Measurements from ENCODE around the gene FFAR1.

FFAR1 gene, protein sequence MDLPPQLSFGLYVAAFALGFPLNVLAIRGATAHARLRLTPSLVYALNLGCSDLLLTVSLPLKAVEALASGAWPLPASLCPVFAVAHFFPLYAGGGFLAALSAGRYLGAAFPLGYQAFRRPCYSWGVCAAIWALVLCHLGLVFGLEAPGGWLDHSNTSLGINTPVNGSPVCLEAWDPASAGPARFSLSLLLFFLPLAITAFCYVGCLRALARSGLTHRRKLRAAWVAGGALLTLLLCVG (N-terminal part only)

DNA sequence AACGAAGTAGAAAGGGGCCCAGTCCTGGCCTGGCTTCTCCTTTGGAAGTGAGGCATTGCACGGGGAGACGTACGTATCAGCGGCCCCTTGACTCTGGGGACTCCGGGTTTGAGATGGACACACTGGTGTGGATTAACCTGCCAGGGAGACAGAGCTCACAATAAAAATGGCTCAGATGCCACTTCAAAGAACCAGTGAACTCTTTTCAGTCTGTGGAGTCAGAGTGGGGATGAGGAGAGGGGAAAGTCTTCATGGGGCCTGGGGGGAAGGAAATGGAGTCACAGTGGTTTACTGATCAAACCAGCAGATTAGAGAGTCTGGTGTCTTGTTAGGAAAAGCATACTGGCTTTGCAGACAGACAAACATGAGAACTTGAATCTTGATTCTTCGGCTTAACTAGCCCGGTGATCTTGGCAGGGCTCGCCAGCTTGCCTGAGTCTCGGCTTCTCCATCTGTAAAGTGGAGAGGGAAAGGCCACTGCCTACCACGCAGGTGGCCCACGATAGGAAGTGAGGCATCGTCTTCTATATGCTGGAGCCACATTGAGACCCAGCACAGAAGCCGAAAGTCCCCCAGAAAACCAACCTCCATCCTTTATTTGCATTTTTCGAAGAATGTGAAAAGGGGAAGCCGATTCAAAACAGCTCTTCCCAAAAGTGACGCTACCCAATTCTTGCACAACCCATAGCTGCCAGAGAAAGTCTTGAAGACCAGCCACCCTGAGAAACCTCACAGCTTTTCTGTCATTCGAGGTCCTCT is at the start of gene FFAR1:
Gene FFAR1 (plus strand): TSS at position 732 of the 759 bp plus-strand sequence. CDS start 3,650 bp downstream, outside the sequence.
- in situ Hi-C loops (cut with MboI; ENCODE audit: low sequenced_read_pairs): loop anchor here (10.0 kb wide), 1 partner anchor 117 kb away; no protein-coding TSS in a partner anchor

DNA sequence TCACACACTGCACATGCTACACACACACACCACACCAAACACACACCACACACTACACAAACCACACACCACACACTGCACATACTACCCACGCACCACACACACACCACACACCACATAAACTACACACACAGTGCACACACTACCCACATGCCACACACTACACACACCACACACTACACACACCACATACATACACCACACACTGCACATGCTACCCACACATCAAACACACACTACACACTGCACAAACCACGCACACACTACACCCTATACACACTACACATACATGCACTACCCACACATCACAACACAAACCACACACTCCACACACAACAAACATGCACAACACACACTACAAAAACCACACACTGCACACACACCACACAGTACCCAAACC is 49.8 kb upstream of the FFAR1 start:
- in situ Hi-C loops (cut with MboI; ENCODE audit: low sequenced_read_pairs): no loop called here

DNA sequence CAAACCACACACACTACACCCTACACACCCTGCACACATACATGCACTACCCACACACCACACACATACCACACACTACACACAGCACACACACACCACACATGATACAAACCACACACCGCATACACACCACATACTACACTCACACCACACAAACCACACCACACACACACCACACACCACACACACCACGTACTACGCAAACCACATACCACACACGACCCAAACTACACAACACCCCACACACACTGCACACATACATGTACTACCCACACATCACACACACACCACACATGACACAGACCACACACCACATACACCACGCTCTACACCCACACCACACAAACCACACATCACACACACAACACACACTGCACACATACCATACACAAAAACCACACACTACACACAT is 49.1 kb upstream of the FFAR1 start:
- in situ Hi-C loops (cut with MboI; ENCODE audit: low sequenced_read_pairs): no loop called here

DNA sequence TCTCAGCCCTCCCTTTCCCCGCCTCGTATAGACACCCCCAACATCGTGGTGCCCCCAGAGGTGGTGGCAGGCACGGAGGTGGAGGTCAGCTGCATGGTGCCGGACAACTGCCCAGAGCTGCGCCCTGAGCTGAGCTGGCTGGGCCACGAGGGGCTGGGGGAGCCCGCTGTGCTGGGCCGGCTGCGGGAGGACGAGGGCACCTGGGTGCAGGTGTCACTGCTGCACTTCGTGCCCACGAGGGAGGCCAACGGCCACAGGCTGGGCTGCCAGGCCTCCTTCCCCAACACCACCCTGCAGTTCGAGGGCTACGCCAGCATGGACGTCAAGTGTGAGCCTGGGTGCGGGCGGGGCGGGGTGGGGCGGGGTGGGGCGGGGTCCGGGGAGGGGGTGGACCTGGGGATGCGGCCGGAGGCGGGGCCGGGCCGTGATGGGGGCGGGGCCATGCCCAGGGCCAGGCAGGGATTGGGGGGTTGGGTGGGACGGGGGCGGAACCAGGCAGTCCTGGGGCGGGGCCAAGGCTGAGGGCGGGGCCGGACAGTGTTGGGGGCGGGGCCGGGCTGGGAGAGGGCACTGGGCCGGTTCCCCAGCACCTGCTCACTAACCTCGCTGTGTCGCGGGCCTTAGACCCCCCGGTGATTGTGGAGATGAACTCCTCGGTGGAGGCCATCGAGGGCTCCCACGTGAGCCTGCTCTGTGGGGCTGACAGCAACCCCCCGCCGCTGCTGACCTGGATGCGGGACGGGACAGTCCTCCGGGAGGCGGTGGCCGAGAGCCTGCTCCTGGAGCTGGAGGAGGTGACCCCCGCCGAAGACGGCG is 48.0 kb upstream of the FFAR1 start:
- in situ Hi-C loops (cut with MboI; ENCODE audit: low sequenced_read_pairs): no loop called here

DNA sequence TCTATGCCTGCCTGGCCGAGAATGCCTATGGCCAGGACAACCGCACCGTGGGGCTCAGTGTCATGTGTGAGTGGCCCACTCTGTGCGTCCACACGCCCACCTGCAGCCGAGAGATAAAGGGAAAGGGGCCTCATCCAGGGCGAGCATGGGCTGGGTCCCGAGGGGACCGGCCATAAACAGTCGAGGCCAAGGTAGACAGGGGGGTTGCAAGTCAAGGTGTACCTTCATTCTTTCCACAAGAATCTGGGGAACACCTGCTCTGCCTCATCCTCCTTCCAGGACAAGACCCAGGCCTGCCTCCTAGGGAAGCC is 47.4 kb upstream of the FFAR1 start:
- in situ Hi-C loops (cut with MboI; ENCODE audit: low sequenced_read_pairs): no loop called here

DNA sequence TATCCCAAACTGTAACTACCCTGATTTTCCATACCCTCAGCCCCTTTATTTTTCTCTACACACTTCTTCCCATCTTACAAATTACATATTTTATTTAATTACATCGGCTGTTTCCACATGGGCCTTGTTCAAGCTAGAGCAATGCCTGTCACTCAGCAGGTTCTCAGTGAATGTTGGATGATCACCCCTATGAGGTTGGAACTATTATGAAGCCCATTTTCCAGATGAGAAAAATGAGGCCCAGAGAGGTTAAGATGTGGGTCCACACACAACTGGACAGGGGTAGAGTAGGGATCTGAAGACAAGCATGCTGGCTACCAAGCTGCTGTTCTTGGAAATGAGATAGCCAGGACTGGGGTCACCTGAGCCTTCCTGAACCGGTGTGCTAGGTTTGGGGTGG is 45.7 kb upstream of the FFAR1 start:
- in situ Hi-C loops (cut with MboI; ENCODE audit: low sequenced_read_pairs): no loop called here

DNA sequence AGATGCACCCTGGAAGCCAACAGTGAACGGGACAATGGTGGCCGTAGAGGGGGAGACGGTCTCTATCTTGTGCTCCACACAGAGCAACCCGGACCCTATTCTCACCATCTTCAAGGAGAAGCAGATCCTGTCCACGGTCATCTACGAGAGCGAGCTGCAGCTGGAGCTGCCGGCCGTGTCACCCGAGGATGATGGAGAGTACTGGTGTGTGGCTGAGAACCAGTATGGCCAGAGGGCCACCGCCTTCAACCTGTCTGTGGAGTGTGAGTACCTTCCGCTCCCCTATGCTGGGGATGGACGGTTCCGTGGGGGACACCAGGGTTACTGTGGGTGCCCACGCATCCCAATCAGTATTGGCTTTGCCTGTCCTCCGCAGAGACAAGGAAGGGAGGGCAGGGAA is 45.3 kb upstream of the FFAR1 start:
- in situ Hi-C loops (cut with MboI; ENCODE audit: low sequenced_read_pairs): no loop called here

DNA sequence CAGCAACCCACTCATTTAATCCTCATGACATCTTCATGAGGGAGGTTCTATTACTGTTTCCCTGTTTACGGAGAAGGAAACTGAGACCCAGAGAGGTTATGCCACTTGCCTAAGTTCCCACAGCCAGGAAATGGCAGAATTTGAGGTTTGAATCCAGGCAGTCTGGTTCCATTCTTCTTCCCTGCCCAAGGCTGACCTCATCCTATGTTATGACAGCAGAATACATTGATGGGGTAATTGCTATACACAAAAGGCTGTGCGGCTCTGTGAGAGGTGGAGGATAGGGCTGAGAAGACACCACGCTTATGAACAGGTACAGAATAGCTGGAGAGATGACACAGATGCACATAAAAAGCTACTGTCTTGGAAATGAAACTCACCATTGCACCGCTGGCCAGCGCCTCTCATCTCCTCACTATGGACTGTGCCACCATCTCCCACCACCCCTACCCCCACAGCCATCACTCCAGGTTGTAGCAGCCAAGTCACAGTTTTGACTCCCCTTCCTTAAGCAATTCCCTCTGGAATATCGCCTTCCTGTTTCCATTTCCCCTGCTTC is 44.3 kb upstream of the FFAR1 start:
- in situ Hi-C loops (cut with MboI; ENCODE audit: low sequenced_read_pairs): no loop called here

DNA sequence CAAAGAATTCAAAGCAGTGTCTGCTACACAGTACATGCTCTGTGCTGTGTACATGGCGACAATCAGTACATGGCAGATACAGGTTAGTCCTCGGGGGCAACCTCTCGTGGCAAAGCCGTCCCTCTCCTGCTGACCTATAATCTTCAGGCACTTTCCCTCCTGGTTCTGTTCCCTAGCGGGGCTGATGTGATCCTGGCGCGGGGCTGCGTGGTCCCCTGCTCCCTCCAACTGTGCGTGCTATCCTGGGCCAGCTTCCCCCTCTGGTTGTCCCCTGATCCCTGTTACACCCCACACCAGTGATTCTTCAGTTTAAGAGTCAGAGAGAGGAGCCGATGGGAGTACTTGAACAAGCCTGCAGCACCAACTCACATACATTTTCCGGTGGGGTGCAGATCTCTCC is 43.7 kb upstream of the FFAR1 start:
- in situ Hi-C loops (cut with MboI; ENCODE audit: low sequenced_read_pairs): no loop called here

DNA sequence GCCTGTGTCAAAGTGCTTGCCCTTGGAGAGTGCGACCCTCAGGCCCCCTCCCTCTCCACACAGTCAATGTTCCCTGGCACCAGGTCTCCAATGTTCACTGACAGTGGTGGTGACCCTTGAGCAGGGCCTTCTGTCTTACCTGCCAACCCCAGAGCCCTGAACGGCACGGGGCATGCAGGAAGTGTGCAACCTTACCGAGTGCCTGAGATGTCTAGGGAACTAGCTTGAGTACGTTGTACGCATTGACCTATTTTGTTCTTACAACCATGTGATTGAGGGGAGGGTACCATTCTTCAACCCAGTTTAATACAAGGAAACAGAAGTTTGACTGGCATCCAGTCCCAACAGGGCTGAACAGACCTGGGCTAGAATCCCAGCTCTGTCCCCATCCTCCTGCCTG is 42.5 kb upstream of the FFAR1 start:
- in situ Hi-C loops (cut with MboI; ENCODE audit: low sequenced_read_pairs): no loop called here

DNA sequence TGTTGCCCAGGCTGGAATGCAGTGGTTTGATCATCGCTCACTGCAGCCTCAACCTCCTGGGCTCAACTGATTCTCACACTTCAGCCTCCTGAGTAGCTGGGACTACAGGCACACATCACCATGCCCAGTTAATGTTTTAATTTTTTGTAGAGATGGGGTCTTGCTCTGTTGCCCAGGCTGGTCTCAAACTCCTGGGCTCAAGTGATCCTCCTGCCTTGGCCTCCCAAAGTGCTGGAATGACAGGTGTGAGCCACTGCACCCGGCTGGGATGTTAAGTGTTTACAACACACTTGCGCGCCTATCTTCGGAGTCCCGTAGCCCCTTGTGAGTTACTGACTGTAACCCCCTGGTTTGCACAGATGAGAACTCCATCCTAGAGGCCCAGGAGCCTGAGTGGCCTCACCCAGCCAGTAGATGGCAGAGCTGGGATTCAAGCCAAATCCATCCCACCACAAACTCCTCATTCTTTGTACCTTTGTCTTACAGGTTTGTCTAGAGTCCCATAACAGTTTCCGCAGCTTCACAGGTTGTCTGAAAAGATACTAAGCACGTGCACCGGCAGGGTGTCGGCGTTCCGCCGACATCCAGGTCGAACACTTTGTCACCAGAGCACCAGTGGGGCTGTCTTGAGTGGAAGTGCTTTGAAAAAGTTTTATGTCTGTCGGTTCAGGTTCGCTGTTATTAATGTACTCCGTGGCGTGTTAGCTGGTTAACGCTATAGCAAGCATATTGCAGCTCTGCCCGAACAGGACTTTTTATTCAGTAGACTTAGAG is 41.0 kb upstream of the FFAR1 start:
- in situ Hi-C loops (cut with MboI; ENCODE audit: low sequenced_read_pairs): no loop called here

DNA sequence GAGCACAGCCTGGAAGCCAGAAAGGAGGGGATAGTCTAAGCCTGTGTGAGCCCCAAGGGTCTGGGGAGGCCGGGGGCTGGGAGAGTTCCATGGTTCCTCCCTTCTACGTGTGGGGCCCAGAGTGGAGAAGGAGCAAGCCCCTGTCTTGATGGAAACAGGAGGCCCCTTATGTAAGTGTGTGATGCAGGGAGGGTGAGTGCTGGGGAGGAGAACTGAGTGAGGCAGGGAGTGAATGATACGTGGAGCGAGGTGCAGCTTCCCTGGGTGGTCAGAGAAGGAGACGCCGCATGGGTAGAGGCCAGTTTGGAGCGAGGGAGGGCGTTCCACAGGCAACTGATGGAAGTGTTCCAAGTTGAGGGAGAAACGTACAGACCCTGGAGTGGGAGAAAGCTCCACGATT is 39.8 kb upstream of the FFAR1 start:
- in situ Hi-C loops (cut with MboI; ENCODE audit: low sequenced_read_pairs): no loop called here

DNA sequence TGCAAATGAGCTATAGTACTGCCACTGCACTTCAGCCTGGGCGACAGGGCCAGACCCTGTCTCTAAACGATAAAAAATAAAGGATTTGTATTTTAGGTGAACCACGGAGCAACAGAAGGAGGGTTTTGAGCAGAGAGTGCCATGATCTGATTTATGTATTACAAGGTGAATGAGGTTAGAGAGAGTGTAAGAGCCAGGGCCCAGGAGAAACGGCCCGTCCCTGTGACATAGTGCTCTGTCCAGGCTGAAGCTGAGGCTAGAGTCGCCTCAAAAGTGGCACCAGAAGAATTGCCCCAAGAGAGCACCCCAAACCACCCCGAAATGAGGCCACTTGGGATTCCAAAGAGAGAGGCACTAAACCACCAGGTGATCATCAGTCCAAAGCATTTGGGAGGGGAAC is 38.8 kb upstream of the FFAR1 start:
- in situ Hi-C loops (cut with MboI; ENCODE audit: low sequenced_read_pairs): no loop called here

DNA sequence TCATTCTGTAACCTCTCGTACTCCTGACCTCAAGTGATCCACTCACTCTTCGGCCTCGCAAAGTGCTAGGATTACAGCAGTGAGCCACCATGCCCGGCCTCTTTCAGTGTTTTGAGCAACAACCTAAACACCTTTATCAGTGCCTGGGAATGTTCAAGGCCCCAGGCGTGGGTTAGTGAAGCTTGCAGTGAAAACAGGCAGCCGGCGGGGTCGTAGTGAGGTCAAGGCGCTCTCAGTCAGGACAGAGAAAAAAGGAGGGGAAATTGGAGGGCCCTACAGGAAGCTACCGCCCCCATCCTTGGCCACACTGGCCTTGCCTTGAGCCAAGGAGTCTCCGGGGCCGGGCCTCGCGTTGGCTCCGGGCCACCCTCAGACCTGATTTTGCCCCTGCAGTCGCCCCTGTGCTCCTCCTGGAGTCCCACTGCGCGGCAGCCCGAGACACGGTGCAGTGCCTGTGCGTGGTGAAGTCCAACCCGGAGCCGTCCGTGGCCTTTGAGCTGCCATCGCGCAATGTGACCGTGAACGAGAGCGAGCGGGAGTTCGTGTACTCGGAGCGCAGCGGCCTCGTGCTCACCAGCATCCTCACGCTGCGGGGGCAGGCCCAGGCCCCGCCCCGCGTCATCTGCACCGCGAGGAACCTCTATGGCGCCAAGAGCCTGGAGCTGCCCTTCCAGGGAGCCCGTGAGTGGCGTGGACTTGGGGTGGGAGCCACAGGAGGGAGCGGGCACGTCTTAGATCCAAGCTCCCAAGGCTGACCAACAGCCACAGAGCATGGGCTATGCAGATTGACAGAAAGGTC is 38.0 kb upstream of the FFAR1 start:
- in situ Hi-C loops (cut with MboI; ENCODE audit: low sequenced_read_pairs): no loop called here

DNA sequence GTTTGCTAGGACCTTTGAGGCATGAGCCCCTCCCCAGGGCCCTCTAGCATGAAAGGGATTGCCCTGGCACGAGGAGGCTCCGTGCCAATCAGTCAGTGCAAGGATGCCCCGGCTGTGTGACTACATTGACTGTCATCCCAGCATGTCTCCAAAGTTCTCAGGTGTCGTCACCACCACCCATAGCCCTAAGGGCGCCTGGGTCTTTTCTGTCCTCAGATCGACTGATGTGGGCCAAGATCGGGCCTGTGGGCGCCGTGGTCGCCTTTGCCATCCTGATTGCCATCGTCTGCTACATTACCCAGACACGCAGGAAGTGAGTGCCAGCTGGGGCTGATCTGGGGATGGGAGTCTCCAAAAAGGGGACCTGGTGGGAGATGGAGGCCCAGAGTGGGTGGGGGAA is 37.4 kb upstream of the FFAR1 start:
- in situ Hi-C loops (cut with MboI; ENCODE audit: low sequenced_read_pairs): no loop called here

DNA sequence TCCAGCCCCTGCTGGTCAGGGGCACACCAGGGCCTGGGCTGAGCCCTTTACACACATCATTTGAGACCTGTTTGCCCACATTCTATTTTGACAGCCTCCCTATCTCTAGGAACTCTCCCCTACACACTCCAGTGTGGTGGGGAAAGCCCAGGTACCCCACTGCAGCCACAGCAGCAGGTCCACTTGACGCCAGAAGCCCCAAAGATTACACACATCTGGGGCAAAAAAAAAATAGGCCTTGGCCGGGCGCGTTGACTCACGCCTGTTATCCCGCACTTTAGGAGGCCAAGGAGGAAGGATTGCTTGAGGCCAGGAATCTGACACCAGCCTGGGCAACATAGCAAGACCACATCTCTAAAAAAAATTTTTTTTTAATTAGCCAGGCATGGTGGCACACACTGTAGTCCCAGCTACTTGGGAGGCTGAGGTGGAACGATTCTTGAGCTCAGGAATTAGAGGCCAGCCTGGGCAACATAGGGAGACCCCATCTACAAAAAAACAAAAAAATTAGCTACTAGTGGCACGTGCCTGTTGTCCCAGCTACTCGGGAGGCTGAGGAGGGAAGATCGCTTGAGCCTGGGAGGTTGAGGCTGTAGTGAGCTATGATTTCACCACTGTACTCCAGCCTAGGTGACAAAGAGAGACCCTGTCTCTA is 36.8 kb upstream of the FFAR1 start:
- in situ Hi-C loops (cut with MboI; ENCODE audit: low sequenced_read_pairs): no loop called here

DNA sequence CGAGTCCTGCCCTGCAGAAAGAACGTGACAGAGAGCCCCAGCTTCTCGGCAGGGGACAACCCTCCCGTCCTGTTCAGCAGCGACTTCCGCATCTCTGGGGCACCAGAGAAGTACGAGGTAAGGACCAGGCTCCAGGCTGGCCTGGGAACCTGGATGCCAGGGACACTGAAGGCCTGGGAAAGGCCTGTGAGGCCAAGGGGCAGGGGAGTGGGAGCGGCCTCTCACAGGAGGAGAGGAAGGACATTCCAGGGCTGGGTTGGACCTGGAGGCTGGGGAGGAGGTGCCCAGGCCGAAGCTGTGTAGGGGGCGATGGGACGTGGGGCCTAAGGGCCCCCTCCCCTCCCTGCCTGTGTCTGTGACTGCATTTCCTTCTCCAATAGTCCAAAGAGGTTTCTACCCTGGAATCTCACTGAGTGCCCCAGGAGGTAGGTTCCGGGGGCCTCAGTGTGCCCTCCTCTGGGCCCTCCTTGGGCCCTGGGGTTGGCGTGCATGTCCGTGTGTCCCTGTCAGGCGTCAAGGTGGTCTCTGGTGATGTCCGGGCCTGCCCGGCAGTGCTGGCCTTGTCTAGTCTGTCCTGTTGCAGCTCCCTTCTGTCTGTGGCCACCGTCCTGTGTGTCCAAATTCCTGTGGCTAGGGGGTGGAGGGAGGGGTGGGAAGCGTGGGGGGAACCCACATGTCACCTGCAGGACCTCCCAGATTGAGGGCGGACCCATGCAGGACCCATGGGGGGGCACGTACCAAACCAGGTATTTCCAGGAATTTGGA is 35.6 kb upstream of the FFAR1 start:
- in situ Hi-C loops (cut with MboI; ENCODE audit: low sequenced_read_pairs): no loop called here

DNA sequence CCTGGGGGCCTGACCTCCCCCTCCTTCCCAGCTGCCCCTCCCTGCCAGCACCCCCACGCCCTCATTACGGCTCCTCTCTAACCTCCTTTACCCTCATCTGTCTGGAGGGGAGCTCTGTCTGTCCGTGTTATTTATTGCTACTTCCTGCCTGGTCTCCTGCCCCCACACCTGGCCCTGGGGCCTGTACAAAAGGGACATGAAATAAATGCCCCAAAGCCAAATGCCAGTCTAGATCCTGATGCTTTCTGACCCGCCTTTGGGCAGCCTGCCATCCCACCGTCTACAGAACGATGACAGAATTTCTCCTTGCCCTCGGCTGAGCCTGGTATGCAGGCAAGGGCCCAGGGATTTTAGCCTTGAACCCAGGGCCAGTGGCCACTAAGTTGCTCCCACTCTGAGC is 34.1 kb upstream of the FFAR1 start:
- in situ Hi-C loops (cut with MboI; ENCODE audit: low sequenced_read_pairs): no loop called here

DNA sequence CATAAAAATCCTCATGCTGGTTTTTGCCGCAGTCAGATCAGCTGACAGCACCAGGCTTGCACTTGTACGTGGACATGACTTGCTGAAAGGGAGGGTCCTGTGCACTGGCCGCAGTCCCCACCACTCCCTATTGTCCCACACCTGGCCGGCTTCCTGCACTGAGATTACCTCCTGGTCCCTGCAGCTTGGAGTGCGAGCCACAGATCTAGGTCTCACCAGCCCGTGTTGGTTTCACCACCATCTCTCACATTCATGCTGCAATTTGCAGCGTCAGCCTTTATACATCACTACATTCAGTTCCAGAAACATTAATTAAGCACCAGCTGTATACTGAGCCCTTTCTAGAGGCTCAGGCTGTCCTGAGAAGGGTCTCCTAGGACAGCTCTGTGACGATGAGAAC is 33.7 kb upstream of the FFAR1 start:
- in situ Hi-C loops (cut with MboI; ENCODE audit: low sequenced_read_pairs): no loop called here
